GM19035 (cell line): ENCODE data around the gene CASTOR1.

Source experiments
- ATAC-seq: cut with Tn5 transposase; IDR thresholded peaks from one replicate; pipeline ENCODE4 v1.9.1; 2021; ENCODE audit not compliant: unreplicated experiment

Gene CASTOR1

GRCh38 chr22:30320021-30320556, 30.8 kb upstream of the CASTOR1 start:
- ATAC-seq, result no peak

- no peak for ATAC-seq
Observed at GRCh38 chr22:30318799-30319419, 29.6 kb upstream of the CASTOR1 start.

- ATAC-seq, result no peak
Observed at GRCh38 chr22:30317778-30318177, 28.5 kb upstream of the CASTOR1 start.

GRCh38 chr22:30315962-30316576, 26.8 kb upstream of the CASTOR1 start:
- ATAC-seq, result no peak

GRCh38 chr22:30314915-30315314, 25.6 kb upstream of the CASTOR1 start:
- no peak for ATAC-seq

GRCh38 chr22:30313527-30314363, 24.4 kb upstream of the CASTOR1 start:
- ATAC-seq, result no peak

GRCh38 chr22:30312053-30312452, 22.7 kb upstream of the CASTOR1 start:
- no peak for ATAC-seq

GRCh38 chr22:30310881-30311771, 21.8 kb upstream of the CASTOR1 start:
- no peak for ATAC-seq

- peak; percentile 40 for ATAC-seq
Observed at GRCh38 chr22:30309951-30310741, 20.8 kb upstream of the CASTOR1 start.

- no peak for ATAC-seq
Observed at GRCh38 chr22:30308518-30309230, 19.4 kb upstream of the CASTOR1 start.

GRCh38 chr22:30308093-30308492, 18.8 kb upstream of the CASTOR1 start:
- ATAC-seq, result no peak

GRCh38 chr22:30307041-30307574, 17.8 kb upstream of the CASTOR1 start:
- ATAC-seq, result no peak

GRCh38 chr22:30306627-30307011, 17.3 kb upstream of the CASTOR1 start:
- ATAC-seq, result no peak

GRCh38 chr22:30305906-30306626, 16.8 kb upstream of the CASTOR1 start:
- no peak for ATAC-seq

GRCh38 chr22:30305519-30305905, 16.2 kb upstream of the CASTOR1 start:
- no peak for ATAC-seq

GRCh38 chr22:30304495-30305244, 15.4 kb upstream of the CASTOR1 start:
- no peak for ATAC-seq

- ATAC-seq, result no peak
Observed at GRCh38 chr22:30302810-30303138, 13.5 kb upstream of the CASTOR1 start.
